CD4-positive, alpha-beta memory T cell (primary cell): ENCODE data around the gene MYO9A. TPM values are rescaled to one million over a fixed set of nuclear protein-coding genes. Genes with fewer than 3 reads are reported as not detected.

Source experiments
- CTCF ChIA-PET: fragments of 350-600 bp; sonication (Branson Sonifier 250); formaldehyde crosslinking; loops from one replicate; lab custom pipeline; 2021; ENCODE audit warnings: inconsistent platforms; ENCODE audit not compliant: partially characterized antibody; lab: Charles Lee
- POLR2A ChIA-PET: fragments of 350-600 bp; sonication (Branson Sonifier 250); formaldehyde crosslinking; loops from one replicate; lab custom pipeline; 2021; ENCODE audit not compliant: partially characterized antibody; lab: Charles Lee
- DNase-seq, 5 donors: peaks; one replicate each; pipeline versions ENCODE4 v3.0.0 to v3.0.0-alpha.2; 2020 to 2022; ENCODE audit warnings: mixed read lengths in 1 of 5
- H3K27ac ChIP-seq: one replicate; pipeline ENCODE4 v1.7.0; 2013; ENCODE audit warnings: low read depth, low read length
- H3K27me3 ChIP-seq: 2 replicates; pipeline ENCODE4 v1.7.0; 2013; ENCODE audit warnings: mild to moderate bottlenecking, low read length, moderate library complexity; ENCODE audit not compliant: insufficient read depth
- H3K36me3 ChIP-seq: 2 replicates; pipeline ENCODE4 v1.7.0; 2013; ENCODE audit warnings: mild to moderate bottlenecking, low read length, moderate library complexity; ENCODE audit not compliant: insufficient read depth
- H3K4me1 ChIP-seq: 2 replicates; pipeline ENCODE4 v1.7.0; 2013; ENCODE audit warnings: mild to moderate bottlenecking, low read length, moderate library complexity; ENCODE audit not compliant: insufficient read depth
- H3K4me3 ChIP-seq, 2 donors: one replicate each; pipeline ENCODE4 v1.7.0; 2013; ENCODE audit warnings: low read length in 2 of 2, mild to moderate bottlenecking in 1 of 2
- H3K9me3 ChIP-seq, 2 donors: one replicate each; pipeline ENCODE4 v1.7.0; 2013; ENCODE audit warnings: low read length in 2 of 2, control low read depth in 1 of 2; ENCODE audit not compliant: control insufficient read depth in 1 of 2
- H3K27ac Mint-ChIP-seq, 7 donors: one replicate each; pipeline ENCODE4 v1.8.0; 2020 to 2021; ENCODE audit warnings: mixed read lengths in 7 of 7, mild to moderate bottlenecking in 6 of 7, inconsistent platforms in 3 of 7, moderate library complexity in 3 of 7
- H3K27me3 Mint-ChIP-seq, 2 donors: one replicate each; pipeline ENCODE4 v1.8.0; 2020 to 2021; ENCODE audit warnings: mixed read lengths in 2 of 2
- H3K36me3 Mint-ChIP-seq, 2 donors: one replicate each; pipeline ENCODE4 v1.8.0; 2020 to 2021; ENCODE audit warnings: mixed read lengths in 2 of 2, inconsistent platforms in 1 of 2, mild to moderate bottlenecking in 1 of 2
- H3K4me1 Mint-ChIP-seq, 4 donors: one replicate each; pipeline ENCODE4 v1.8.0; 2020 to 2021; ENCODE audit warnings: mixed read lengths in 4 of 4, mild to moderate bottlenecking in 1 of 4
- H3K4me3 Mint-ChIP-seq, 8 donors: one replicate each; pipeline ENCODE4 v1.8.0; 2020 to 2021; ENCODE audit warnings: mixed read lengths in 8 of 8, mild to moderate bottlenecking in 7 of 8, moderate library complexity in 6 of 8, inconsistent platforms in 3 of 8
- H3K9me3 Mint-ChIP-seq, 8 donors: one replicate each; pipeline ENCODE4 v1.8.0; 2020 to 2021; ENCODE audit warnings: mixed read lengths in 8 of 8, mild to moderate bottlenecking in 5 of 8, inconsistent platforms in 3 of 8, moderate library complexity in 1 of 8
- intact Hi-C: fragments of 100-400 bp; cut with micrococcal nuclease; formaldehyde crosslinking; loops from one replicate; pipeline ENCODE4 v1.15.1; 2023
- polyA plus RNA-seq, 2 donors: library from polyadenylated mRNA; unstranded; fragments of 300-500 nt; fragmentation: Illumina TruSeq; gene quantifications; one replicate each; pipeline ENCODE4 v1.2.3, GENCODE V29; 2021
- total RNA-seq, 2 experiments: library from RNA; stranded (reverse); gene quantifications; one replicate each; pipeline ENCODE4 v1.2.3, GENCODE V29; 2021

MYO9A gene
- total and polyA plus RNA-seq, 4 experiments from 2014 or later, result 7.8 to 44.0 (median 28.0) TPM

DNA sequence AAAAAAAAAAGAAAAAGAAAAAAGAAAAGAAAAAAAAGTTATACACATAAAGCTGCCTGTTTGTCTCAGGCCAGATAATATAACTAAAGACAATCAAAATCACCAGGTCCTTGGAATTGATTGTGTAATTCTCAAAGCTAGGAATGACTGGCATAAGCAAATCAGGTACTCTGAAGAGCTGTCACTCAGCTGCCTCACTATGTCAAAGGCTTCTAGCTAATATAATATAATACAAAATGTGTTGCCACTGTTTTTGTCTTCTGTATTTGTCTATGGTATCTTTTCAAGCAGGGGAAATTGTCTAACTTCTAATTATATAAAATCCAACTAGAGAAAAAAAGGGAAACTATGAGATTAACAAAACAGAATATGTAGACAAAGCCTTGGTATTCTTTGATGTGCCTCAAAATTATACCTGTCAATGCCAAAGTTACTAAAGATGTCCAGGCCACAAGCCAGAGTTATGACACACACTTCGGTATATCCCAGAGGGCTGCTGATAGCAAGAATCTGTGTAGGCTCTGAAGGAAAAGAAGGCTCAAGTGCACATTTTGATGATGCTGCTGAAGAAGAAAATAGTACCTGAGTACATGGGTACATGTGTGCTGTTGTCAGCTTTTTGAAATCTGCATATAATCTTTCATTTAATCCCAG is 344.6 kb downstream of the MYO9A start:
- no peaks in the 10 kb centered on the region for H3K9me3 ChIP-seq
- Mint-ChIP-seq H3K27me3 (peaks cover 4 to 7% of the 10 kb centered on the region in 2 donors), H3K9me3 (no peaks in the 10 kb centered on the region), H3K4me1 (no peaks in the 10 kb centered on the region), H3K4me3 (no peak overlapping the region), H3K27ac (no peak overlapping the region), H3K36me3 (no peaks in the 10 kb centered on the region)
- no peak overlapping the region for H3K4me3 ChIP-seq
- no peaks in the 10 kb centered on the region for H3K27me3 ChIP-seq
- no peak for DNase-seq
- intact Hi-C loops, result no loop called here
- ChIA-PET POLR2A (no interaction called here), CTCF (interaction anchor here (1.0 to 2.3 kb wide), 3 partner anchors 8 to 400 kb away, joined by 3 to 9 read pairs (median 8); no protein-coding TSS in a partner anchor)
- H3K36me3 ChIP-seq, result no peaks in the 10 kb centered on the region
- no peak overlapping the region for H3K27ac ChIP-seq
- no peaks in the 10 kb centered on the region for H3K4me1 ChIP-seq

Other genes with a start within 250 kb of the MYO9A start
- 1 to 10 TPM; 1.1 to 2.6 TPM for gene SENP8, start 253 bp upstream of the MYO9A start, total RNA-seq
- 1 to 10 TPM in 1 of 2 donors, under 1 TPM in 1; 0.69 to 1.4 TPM for gene SENP8, start 253 bp upstream of the MYO9A start, polyA plus RNA-seq
- gene GRAMD2A, start 79.6 kb upstream of the MYO9A start, total RNA-seq, result not detected
- not detected for gene GRAMD2A, start 79.6 kb upstream of the MYO9A start, polyA plus RNA-seq
- gene PKM, start 113.0 kb upstream of the MYO9A start, total RNA-seq, result 100 to 1,000 TPM; 378 to 383 TPM
- 100 to 1,000 TPM; 440 to 658 TPM for gene PKM, start 113.0 kb upstream of the MYO9A start, polyA plus RNA-seq
- 100 to 1,000 TPM; 111 TPM for gene PARP6, start 154.4 kb upstream of the MYO9A start, total RNA-seq
- 10 to 100 TPM in 1 of 2 donors, 1 to 10 TPM in 1; 7.5 to 34.0 TPM for gene PARP6, start 154.4 kb upstream of the MYO9A start, polyA plus RNA-seq
- 1 to 10 TPM; 2.6 to 4.9 TPM for gene CELF6, start 202.0 kb upstream of the MYO9A start, total RNA-seq
- gene CELF6, start 202.0 kb upstream of the MYO9A start, polyA plus RNA-seq, result not detected